Endothelial cell of umbilical vein (primary cell): ENCODE data around the gene B3GAT1. TPM values are rescaled to one million over a fixed set of nuclear protein-coding genes. Genes with fewer than 3 reads are reported as not detected.

ENCODE experiments used
- BruUV-seq: library from RNA; stranded (reverse); fragments of 400-500 nt; replicated peaks from 2 replicates; lab custom pipeline; 2021; lab: Mats Ljungman, UMichigan
- CTCF ChIA-PET: fragments of 300-600, 350-600 bp; sonication (Branson Sonifier 250); formaldehyde crosslinking; loops from one replicate; lab custom pipeline; 2021; ENCODE audit warnings: antibody characterized with exemption, inconsistent platforms; lab: Charles Lee
- POLR2A ChIA-PET: fragments of 300-600, 350-600 bp; sonication (Branson Sonifier 250); formaldehyde crosslinking; loops from one replicate; lab custom pipeline; 2021; ENCODE audit warnings: antibody characterized with exemption, inconsistent platforms; lab: Charles Lee
- DNase-seq: peaks from one replicate; pipeline ENCODE4 v3.0.0-alpha.2; 2011; ENCODE audit warnings: low read depth, low spot score
- FAIRE-seq: peaks from 2 replicates; lab custom pipeline; 2011; peaks lifted over from hg19 to GRCh38; lab: Jason Lieb, UNC
- H2AFZ ChIP-seq: 2 replicates; pipeline ENCODE4 v1.6.0; 2012; ENCODE audit warnings: low read depth, low read length, control low read depth, inconsistent platforms
- H3K27ac ChIP-seq: 2 replicates; pipeline ENCODE4 v1.5.1; 2011; ENCODE audit warnings: low read depth, mild to moderate bottlenecking, control low read depth, low read length, moderate library complexity; ENCODE audit not compliant: insufficient read depth
- H3K27me3 ChIP-seq, 2 experiments: 2 replicates each; pipeline versions ENCODE4 v1.6.0 to v1.6.1; 2011; ENCODE audit warnings: low read length in 2 of 2, mixed read lengths in 1 of 2; ENCODE audit not compliant: control insufficient read depth in 2 of 2, insufficient read depth in 2 of 2
- H3K36me3 ChIP-seq, 2 experiments: 2 replicates in 1 of 2; 3 replicates in 1 of 2; pipeline ENCODE4 v1.5.1; 2011; ENCODE audit warnings: low read length in 2 of 2, mild to moderate bottlenecking in 1 of 2, moderate library complexity in 1 of 2; ENCODE audit not compliant: control insufficient read depth in 2 of 2, insufficient read depth in 2 of 2; ENCODE audit errors: extremely low read depth in 1 of 2
- H3K4me1 ChIP-seq: 3 replicates; pipeline ENCODE4 v1.5.1; 2011; ENCODE audit warnings: mild to moderate bottlenecking, low read length; ENCODE audit not compliant: control insufficient read depth, insufficient read depth; ENCODE audit errors: extremely low read depth
- H3K4me2 ChIP-seq: 2 replicates; pipeline ENCODE4 v1.6.1; 2011; ENCODE audit warnings: low read length, control low read depth, mixed read lengths; ENCODE audit not compliant: insufficient read depth
- H3K4me3 ChIP-seq, 3 experiments: fragments of 200-600 bp in 1 of 3; sonication (generic), shearing (Covaris generic) in 1 of 3; replicated peaks in 1 of 3; 2 replicates each; pipeline ENCODE4 v1.5.1; 2011 to 2016; ENCODE audit warnings: control low read depth in 3 of 3, low read length in 3 of 3, mild to moderate bottlenecking in 2 of 3, inconsistent platforms in 1 of 3, low read depth in 1 of 3, moderate library complexity in 1 of 3; ENCODE audit not compliant: insufficient read depth in 1 of 3
- H3K79me2 ChIP-seq: 2 replicates; pipeline ENCODE4 v1.6.0; 2012; ENCODE audit warnings: low read length, inconsistent platforms; ENCODE audit not compliant: control insufficient read depth, insufficient read depth
- H3K9ac ChIP-seq: replicated peaks from 2 replicates; pipeline ENCODE3; 2011; ENCODE audit warnings: low read length, control low read depth; ENCODE audit not compliant: insufficient read depth; ENCODE audit errors: extremely low read depth
- H3K9me1 ChIP-seq: replicated peaks from 3 replicates; pipeline ENCODE4 v1.6.0; 2011; ENCODE audit warnings: mild to moderate bottlenecking, low read length; ENCODE audit not compliant: control insufficient read depth, insufficient read depth; ENCODE audit errors: extremely low read depth
- H3K9me3 ChIP-seq: replicated peaks from 2 replicates; pipeline ENCODE4 v1.5.1; 2012; ENCODE audit warnings: low read length, inconsistent platforms; ENCODE audit not compliant: control insufficient read depth, insufficient read depth
- H4K20me1 ChIP-seq: replicated peaks from 2 replicates; pipeline ENCODE3; 2011; ENCODE audit warnings: mild to moderate bottlenecking, low read length; ENCODE audit not compliant: control insufficient read depth, insufficient read depth; ENCODE audit errors: extremely low read depth
- CTCF ChIP-seq, 2 donors: IDR thresholded peaks; 1 replicate in 1 of 2; 2 replicates in 1 of 2; pipeline ENCODE4 v1.5.1; 2011; ENCODE audit warnings: low read length in 2 of 2, mild to moderate bottlenecking in 2 of 2, moderate library complexity in 2 of 2, control low read depth in 1 of 2, inconsistent platforms in 1 of 2, low read depth in 1 of 2; ENCODE audit not compliant: insufficient read depth in 1 of 2; ENCODE audit errors: extremely low read depth in 1 of 2
- EZH2 ChIP-seq: IDR thresholded peaks from 2 replicates; pipeline ENCODE4 v1.6.1; 2012; ENCODE audit warnings: borderline replicate concordance, low read depth, mild to moderate bottlenecking, moderate library complexity, low read length, inconsistent platforms; ENCODE audit not compliant: severe bottlenecking
- FOS ChIP-seq: IDR thresholded peaks from 2 replicates; pipeline ENCODE4 v1.6.1; 2011; ENCODE audit warnings: mild to moderate bottlenecking, low read length, moderate library complexity, borderline replicate concordance; ENCODE audit not compliant: insufficient read depth
- GATA2 ChIP-seq: IDR thresholded peaks from 2 replicates; pipeline ENCODE4 v1.7.0; 2011; ENCODE audit warnings: low read depth, mild to moderate bottlenecking, moderate library complexity, mixed read lengths, low read length; ENCODE audit not compliant: insufficient read length, insufficient read depth
- JUN ChIP-seq: IDR thresholded peaks from 2 replicates; pipeline ENCODE4 v1.6.1; 2011; ENCODE audit warnings: borderline replicate concordance, low read depth; ENCODE audit not compliant: insufficient read length, insufficient read depth
- MAX ChIP-seq: IDR thresholded peaks from 2 replicates; pipeline ENCODE4 v1.6.1; 2011; ENCODE audit not compliant: insufficient read depth, insufficient read length
- MYC ChIP-seq: IDR thresholded peaks from one replicate; pipeline ENCODE4 v1.6.1; 2011; ENCODE audit warnings: mild to moderate bottlenecking, low read depth, low read length
- POLR2A ChIP-seq: IDR thresholded peaks from 2 replicates; pipeline ENCODE4 v1.6.1; 2012; ENCODE audit warnings: low read depth, mild to moderate bottlenecking, control low read depth, low read length
- POLR2AphosphoS5 ChIP-seq: IDR thresholded peaks from 2 replicates; pipeline ENCODE4 v1.6.1; 2012; ENCODE audit warnings: low read depth, mild to moderate bottlenecking, control low read depth, low read length, moderate library complexity; ENCODE audit not compliant: insufficient read depth
- dilution Hi-C: fragments of 300-500 bp; cut with MboI; formaldehyde crosslinking; loops from one replicate; pipeline ENCODE4 v1.15.0; 2019; ENCODE audit warnings: low sequenced_read_pairs; ENCODE audit not compliant: extremely low pct_ligation_motif_present
- intact Hi-C: fragments of 100-400 bp; cut with micrococcal nuclease; formaldehyde crosslinking; loops from one replicate; pipeline ENCODE4 v1.10.0; 2022
- polyA plus RNA-seq, 4 experiments: library from polyadenylated mRNA; depleted of rRNA in 3 of 4; stranded (reverse) in 3 of 4; unstranded in 1 of 4; fragments of >200 nt; gene quantifications; 2 replicates each; pipeline versions ENCODE4 v1.2.1 to v1.2.3, GENCODE V29; 2011 to 2012; ENCODE audit warnings: missing spikeins in 1 of 4
- total RNA-seq: library from RNA; stranded (reverse); gene quantifications from 2 replicates; pipeline ENCODE4 v1.2.3, GENCODE V29; 2021

The B3GAT1 gene
- total and polyA plus RNA-seq, 2 donors (not counting 3 experiments of a cell fraction or from before 2014, with no cell fraction given) = 0.01 TPM; not detected in 1

- CTCF ChIA-PET = no interaction called here
- Histone ChIP-seq H3K9me1 (no peaks in the 10 kb centered on the region), H3K4me2 (no peak overlapping the region), H3K9ac (no peak overlapping the region), H3K27ac (no peak overlapping the region), H3K4me3 (no peak overlapping the region), H3K36me3 (no peaks in the 10 kb centered on the region), H2AFZ (no peak overlapping the region), H3K79me2 (no peaks in the 10 kb centered on the region), H3K9me3 (no peaks in the 10 kb centered on the region), H3K4me1 (no peaks in the 10 kb centered on the region), H4K20me1 (no peaks in the 10 kb centered on the region), H3K27me3 (no peaks in the 10 kb centered on the region)
- FAIRE-seq (no peak), DNase-seq (no peak)
- no TSS peak for BruUV-seq
- no peak for TF ChIP-seq CTCF (IDR thresholded peaks at IDR 0.05; ENCODE audit: extremely low read depth in 1 of 2, insufficient read depth in 1 of 2, low read depth in 1 of 2, low read length in 2 of 2)
- no peak for TF ChIP-seq MAX
- no peak for TF ChIP-seq EZH2
- no peak for TF ChIP-seq MYC
- TF ChIP-seq POLR2AphosphoS5 = no peak
- TF ChIP-seq GATA2 = no peak
- no peak for TF ChIP-seq POLR2A
- TF ChIP-seq FOS = no peak
- no peak for TF ChIP-seq JUN
- POLR2A ChIA-PET = no interaction called here
- dilution Hi-C loops = no loop called here
- intact Hi-C loops = no loop called here
Measured at GRCh38 chr11:134357545-134357839, 54.5 kb downstream of the B3GAT1 start.
